ENCODE data around the gene GPC3.

- TF ChIP-seq, protein P1, sequence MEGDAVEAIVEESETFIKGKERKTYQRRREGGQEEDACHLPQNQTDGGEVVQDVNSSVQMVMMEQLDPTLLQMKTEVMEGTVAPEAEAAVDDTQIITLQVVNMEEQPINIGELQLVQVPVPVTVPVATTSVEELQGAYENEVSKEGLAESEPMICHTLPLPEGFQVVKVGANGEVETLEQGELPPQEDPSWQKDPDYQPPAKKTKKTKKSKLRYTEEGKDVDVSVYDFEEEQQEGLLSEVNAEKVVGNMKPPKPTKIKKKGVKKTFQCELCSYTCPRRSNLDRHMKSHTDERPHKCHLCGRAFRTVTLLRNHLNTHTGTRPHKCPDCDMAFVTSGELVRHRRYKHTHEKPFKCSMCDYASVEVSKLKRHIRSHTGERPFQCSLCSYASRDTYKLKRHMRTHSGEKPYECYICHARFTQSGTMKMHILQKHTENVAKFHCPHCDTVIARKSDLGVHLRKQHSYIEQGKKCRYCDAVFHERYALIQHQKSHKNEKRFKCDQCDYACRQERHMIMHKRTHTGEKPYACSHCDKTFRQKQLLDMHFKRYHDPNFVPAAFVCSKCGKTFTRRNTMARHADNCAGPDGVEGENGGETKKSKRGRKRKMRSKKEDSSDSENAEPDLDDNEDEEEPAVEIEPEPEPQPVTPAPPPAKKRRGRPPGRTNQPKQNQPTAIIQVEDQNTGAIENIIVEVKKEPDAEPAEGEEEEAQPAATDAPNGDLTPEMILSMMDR (IDR thresholded peaks at IDR 0.05): no peak
- no peak for TF ChIP-seq EZH2 (IDR thresholded peaks at IDR 0.05)
- no peak for TF ChIP-seq EZH2phosphoT487 (IDR thresholded peaks at IDR 0.05)
These were observed 325.1 kb downstream of the GPC3 start for GRCh38 chrX:133660281-133660680.
